ENCODE results near the gene KCNQ1. TPM values are rescaled to one million over a fixed set of nuclear protein-coding genes. Genes with fewer than 3 reads are reported as not detected.

KCNQ1 gene
- total and polyA plus RNA-seq, 2 of the 13 experiments (the other 11 are each of a cell fraction or from before 2014, with no cell fraction given), result 0.02 to 0.08 TPM

GRCh38 chr11:2664376-2664775 lies 219.6 kb downstream of the KCNQ1 start (continued):
- TF ChIP-seq ZNF33A (CRISPR knock-in tag; IDR thresholded peaks at IDR 0.05; ENCODE audit: borderline replicate concordance), result no peak
- TF ChIP-seq KAT2B (IDR thresholded peaks at IDR 0.05; ENCODE audit: borderline replicate concordance, low read depth, low read length), result no peak
- TF ChIP-seq BATF2 (CRISPR knock-in tag; IDR thresholded peaks at IDR 0.05), result no peak
- TF ChIP-seq CBX2 (IDR thresholded peaks at IDR 0.05; ENCODE audit: low read depth, low read length), result no peak
- TF ChIP-seq CBX2 (CRISPR knock-in tag; IDR thresholded peaks at IDR 0.05; ENCODE audit: low read depth), result no peak
- TF ChIP-seq SRSF4 (IDR thresholded peaks at IDR 0.05; ENCODE audit: low read depth, low read length, poor library complexity, severe bottlenecking), result no peak
- no peak for TF ChIP-seq ZNF772 (CRISPR knock-in tag; IDR thresholded peaks at IDR 0.05)
- TF ChIP-seq ZNF576 (CRISPR knock-in tag; IDR thresholded peaks at IDR 0.05), result no peak
- TF ChIP-seq ZNF333 (CRISPR knock-in tag; IDR thresholded peaks at IDR 0.05; ENCODE audit: borderline replicate concordance), result no peak
- TF ChIP-seq NFIB (CRISPR knock-in tag; IDR thresholded peaks at IDR 0.05; ENCODE audit: borderline replicate concordance), result no peak
- TF ChIP-seq KLF6 (CRISPR knock-in tag; IDR thresholded peaks at IDR 0.05), result no peak
- TF ChIP-seq PTBP1 (IDR thresholded peaks at IDR 0.05; ENCODE audit: low read depth, low read length, poor library complexity, severe bottlenecking), result peak; percentile 34
- TF ChIP-seq ARNT (IDR thresholded peaks at IDR 0.05), result no peak
- TF ChIP-seq PLRG1 (conservative IDR thresholded peaks at IDR 0.05), result no peak
- no peak for TF ChIP-seq PHF5A (CRISPR knock-in tag; IDR thresholded peaks at IDR 0.05; ENCODE audit: low read depth, unreplicated experiment)
- TF ChIP-seq AGO1 (IDR thresholded peaks at IDR 0.05; ENCODE audit: low read depth, low read length, poor library complexity, severe bottlenecking), result peak; percentile 65
- no peak for TF ChIP-seq ZNF879 (CRISPR knock-in tag; IDR thresholded peaks at IDR 0.05)
- TF ChIP-seq RERE (CRISPR knock-in tag; IDR thresholded peaks at IDR 0.05; ENCODE audit: low read depth), result no peak
- TF ChIP-seq FLYWCH1 (CRISPR knock-in tag; IDR thresholded peaks at IDR 0.05), result no peak
- TF ChIP-seq PAWR (CRISPR knock-in tag; IDR thresholded peaks at IDR 0.05; ENCODE audit: borderline replicate concordance), result no peak
- TF ChIP-seq RARA (CRISPR knock-in tag; IDR thresholded peaks at IDR 0.05), result no peak
- peak; percentile 99 for TF ChIP-seq AGO2 (optimal IDR thresholded peaks at IDR 0.05; ENCODE audit: low read depth, low read length)
- TF ChIP-seq ZSCAN20 (CRISPR knock-in tag; IDR thresholded peaks at IDR 0.05; ENCODE audit: borderline replicate concordance), result no peak
- TF ChIP-seq MYPOP (CRISPR knock-in tag; IDR thresholded peaks at IDR 0.05), result no peak
- 0 out of 2 replicates have a peak, but pooled peaks have one; percentile 15 for TF ChIP-seq ZBTB7B (CRISPR knock-in tag; IDR thresholded peaks at IDR 0.05)
- TF ChIP-seq ZSCAN22 (CRISPR knock-in tag; IDR thresholded peaks at IDR 0.05), result no peak

Data from HepG2 (cell line).